H9 (cell line): ENCODE data around the gene GPM6B. TPM values are rescaled to one million over a fixed set of nuclear protein-coding genes. Genes with fewer than 3 reads are reported as not detected.
A peak's percentile ranks its signal among the peaks of the same experiment; 100 is the strongest.

Source experiments
- DNase-seq: peaks from one replicate; pipeline ENCODE4 v3.0.0-alpha.2; 2017
- H2AFZ ChIP-seq: one replicate; pipeline ENCODE4 v1.6.1; 2013; ENCODE audit warnings: mild to moderate bottlenecking, low read length, control low read depth, moderate library complexity
- H2AK5ac ChIP-seq: 2 replicates; pipeline ENCODE4 v1.6.1; 2013; ENCODE audit warnings: low read length, control low read depth, mixed read lengths; ENCODE audit not compliant: insufficient read length
- H2BK120ac ChIP-seq: one replicate; pipeline ENCODE4 v1.6.1; 2013; ENCODE audit warnings: low read depth, mild to moderate bottlenecking, low read length, control low read depth, inconsistent platforms; ENCODE audit not compliant: poor library complexity, severe bottlenecking
- H2BK12ac ChIP-seq: 2 replicates; pipeline ENCODE4 v1.6.1; 2013; ENCODE audit warnings: low read length, control low read depth, mixed read lengths, low read depth; ENCODE audit not compliant: insufficient read length
- H2BK15ac ChIP-seq: 2 replicates; pipeline ENCODE4 v1.6.1; 2013; ENCODE audit warnings: low read depth, low read length, control low read depth
- H2BK20ac ChIP-seq: one replicate; pipeline ENCODE4 v1.6.1; 2013; ENCODE audit warnings: low read depth, mild to moderate bottlenecking, low read length, control low read depth, inconsistent platforms; ENCODE audit not compliant: poor library complexity, severe bottlenecking
- H2BK5ac ChIP-seq: 2 replicates; pipeline ENCODE4 v1.6.1; 2013; ENCODE audit warnings: low read length, control low read depth, mixed read lengths; ENCODE audit not compliant: insufficient read length
- H3K14ac ChIP-seq: 2 replicates; pipeline ENCODE4 v1.6.1; 2013; ENCODE audit warnings: low read length, control low read depth; ENCODE audit not compliant: insufficient read depth
- H3K18ac ChIP-seq: 2 replicates; pipeline ENCODE4 v1.6.1; 2013; ENCODE audit warnings: low read depth, mild to moderate bottlenecking, mixed read lengths, low read length, control low read depth; ENCODE audit not compliant: insufficient read length
- H3K23ac ChIP-seq: 2 replicates; pipeline ENCODE4 v1.6.1; 2013; ENCODE audit warnings: low read length, control low read depth, mixed read lengths, low read depth; ENCODE audit not compliant: insufficient read length
- H3K23me2 ChIP-seq: 2 replicates; pipeline ENCODE4 v1.6.1; 2013; ENCODE audit warnings: low read depth, mild to moderate bottlenecking, mixed read lengths, low read length, control low read depth; ENCODE audit not compliant: insufficient read length, poor library complexity, severe bottlenecking
- H3K27ac ChIP-seq: 2 replicates; pipeline ENCODE4 v1.5.1; 2013; ENCODE audit warnings: low read length, control low read depth, mixed read lengths, low read depth; ENCODE audit not compliant: insufficient read length
- H3K27me3 ChIP-seq: 2 replicates; pipeline ENCODE4 v1.6.1; 2013; ENCODE audit warnings: low read length, control low read depth, inconsistent platforms; ENCODE audit not compliant: insufficient read depth
- H3K4ac ChIP-seq: 2 replicates; pipeline ENCODE4 v1.6.1; 2013; ENCODE audit warnings: low read depth, mild to moderate bottlenecking, control low read depth, inconsistent platforms, low read length, moderate library complexity
- H3K4me1 ChIP-seq: 2 replicates; pipeline ENCODE4 v1.6.1; 2013; ENCODE audit warnings: low read length, control low read depth, inconsistent platforms; ENCODE audit not compliant: insufficient read depth
- H3K4me2 ChIP-seq: 2 replicates; pipeline ENCODE4 v1.6.1; 2013; ENCODE audit warnings: low read length, control low read depth, mixed read lengths; ENCODE audit not compliant: insufficient read length, insufficient read depth
- H3K56ac ChIP-seq: 2 replicates; pipeline ENCODE4 v1.6.1; 2013; ENCODE audit warnings: low read depth, mild to moderate bottlenecking, mixed read lengths, low read length, control low read depth; ENCODE audit not compliant: insufficient read length
- H3K79me1 ChIP-seq: 2 replicates; pipeline ENCODE4 v1.6.1; 2013; ENCODE audit warnings: low read depth, mild to moderate bottlenecking, moderate library complexity, low read length, control low read depth, inconsistent platforms; ENCODE audit not compliant: insufficient read depth, poor library complexity, severe bottlenecking
- H3K79me2 ChIP-seq: 2 replicates; pipeline ENCODE4 v1.6.1; 2013; ENCODE audit warnings: low read length, control low read depth, inconsistent platforms; ENCODE audit not compliant: insufficient read depth
- H3K9ac ChIP-seq: 2 replicates; pipeline ENCODE4 v1.6.1; 2013; ENCODE audit warnings: low read length, control low read depth, mixed read lengths; ENCODE audit not compliant: insufficient read length; ENCODE audit errors: extremely low read depth
- H3K9me3 ChIP-seq: one replicate; pipeline ENCODE4 v1.6.1; 2013; ENCODE audit warnings: low read depth, low read length, inconsistent platforms; ENCODE audit not compliant: control insufficient read depth
- H3T11ph ChIP-seq: one replicate; pipeline ENCODE4 v1.6.1; 2013; ENCODE audit warnings: mild to moderate bottlenecking, low read length, control low read depth, inconsistent platforms
- H4K20me1 ChIP-seq: one replicate; pipeline ENCODE4 v1.6.1; 2013; ENCODE audit not compliant: control insufficient read depth, insufficient read length, insufficient read depth
- H4K5ac ChIP-seq: 2 replicates; pipeline ENCODE4 v1.6.1; 2013; ENCODE audit warnings: low read depth, mild to moderate bottlenecking, mixed read lengths, low read length, control low read depth; ENCODE audit not compliant: insufficient read length
- H4K8ac ChIP-seq: replicated peaks from 2 replicates; pipeline ENCODE4 v1.6.1; 2013; ENCODE audit warnings: low read length, control low read depth, mixed read lengths, low read depth; ENCODE audit not compliant: insufficient read length
- H4K91ac ChIP-seq: 2 replicates; pipeline ENCODE4 v1.6.1; 2013; ENCODE audit warnings: low read depth, mild to moderate bottlenecking, moderate library complexity, mixed read lengths, low read length, control low read depth; ENCODE audit not compliant: insufficient read length
- H3K27ac Mint-ChIP-seq, 3 experiments: 2 replicates in 2 of 3; 3 replicates in 1 of 3; pipeline ENCODE4 v1.8.0; 2020 to 2021; ENCODE audit warnings: mixed read lengths in 3 of 3, mild to moderate bottlenecking in 1 of 3, moderate library complexity in 1 of 3
- H3K27me3 Mint-ChIP-seq: 2 replicates; pipeline ENCODE4 v1.8.0; 2021; ENCODE audit warnings: low read depth, mild to moderate bottlenecking, moderate library complexity, mixed read lengths
- H3K36me3 Mint-ChIP-seq, 3 experiments: 2 replicates in 2 of 3; 3 replicates in 1 of 3; pipeline ENCODE4 v1.8.0; 2020 to 2021; ENCODE audit warnings: low read depth in 3 of 3, mixed read lengths in 3 of 3; ENCODE audit not compliant: insufficient read depth in 1 of 3
- H3K4me1 Mint-ChIP-seq, 2 experiments: 2 replicates each; pipeline ENCODE4 v1.8.0; 2020; ENCODE audit warnings: mixed read lengths in 2 of 2
- H3K4me3 Mint-ChIP-seq, 2 experiments: 2 replicates in 1 of 2; 3 replicates in 1 of 2; pipeline ENCODE4 v1.8.0; 2020 to 2021; ENCODE audit warnings: mild to moderate bottlenecking in 2 of 2, mixed read lengths in 2 of 2, moderate library complexity in 1 of 2
- H3K9me3 Mint-ChIP-seq, 2 experiments: 2 replicates in 1 of 2; 3 replicates in 1 of 2; pipeline ENCODE4 v1.8.0; 2020; ENCODE audit warnings: mild to moderate bottlenecking in 2 of 2, mixed read lengths in 2 of 2, moderate library complexity in 1 of 2
- WGBS: extraction: QIAGEN DNeasy Blood & Tissue Kit; methylation state at CpG from one replicate; pipeline ENCODE4 v1.1.7; 2013; ENCODE audit warnings: missing lambda C conversion rate, low lambda C conversion rate, mixed read lengths; ENCODE audit not compliant: insufficient read length; ENCODE audit errors: extremely low coverage; 5-methylcytosine and 5-hydroxymethylcytosine counted together
- total RNA-seq: library from RNA; stranded (reverse); gene quantifications from 2 replicates; pipeline ENCODE4 v1.2.1, GENCODE V29; 2021
- TF ChIP-seq, protein P1 (sequence below): fragments of 200-600 bp; sonication (generic); conservative IDR thresholded peaks from 3 replicates; pipeline ENCODE4 v1.8.0; 2021; ENCODE audit warnings: antibody characterized with exemption, mild to moderate bottlenecking

GPM6B gene
- total RNA-seq, 1 experiment from 2014 or later = 73.9 TPM

DNA sequence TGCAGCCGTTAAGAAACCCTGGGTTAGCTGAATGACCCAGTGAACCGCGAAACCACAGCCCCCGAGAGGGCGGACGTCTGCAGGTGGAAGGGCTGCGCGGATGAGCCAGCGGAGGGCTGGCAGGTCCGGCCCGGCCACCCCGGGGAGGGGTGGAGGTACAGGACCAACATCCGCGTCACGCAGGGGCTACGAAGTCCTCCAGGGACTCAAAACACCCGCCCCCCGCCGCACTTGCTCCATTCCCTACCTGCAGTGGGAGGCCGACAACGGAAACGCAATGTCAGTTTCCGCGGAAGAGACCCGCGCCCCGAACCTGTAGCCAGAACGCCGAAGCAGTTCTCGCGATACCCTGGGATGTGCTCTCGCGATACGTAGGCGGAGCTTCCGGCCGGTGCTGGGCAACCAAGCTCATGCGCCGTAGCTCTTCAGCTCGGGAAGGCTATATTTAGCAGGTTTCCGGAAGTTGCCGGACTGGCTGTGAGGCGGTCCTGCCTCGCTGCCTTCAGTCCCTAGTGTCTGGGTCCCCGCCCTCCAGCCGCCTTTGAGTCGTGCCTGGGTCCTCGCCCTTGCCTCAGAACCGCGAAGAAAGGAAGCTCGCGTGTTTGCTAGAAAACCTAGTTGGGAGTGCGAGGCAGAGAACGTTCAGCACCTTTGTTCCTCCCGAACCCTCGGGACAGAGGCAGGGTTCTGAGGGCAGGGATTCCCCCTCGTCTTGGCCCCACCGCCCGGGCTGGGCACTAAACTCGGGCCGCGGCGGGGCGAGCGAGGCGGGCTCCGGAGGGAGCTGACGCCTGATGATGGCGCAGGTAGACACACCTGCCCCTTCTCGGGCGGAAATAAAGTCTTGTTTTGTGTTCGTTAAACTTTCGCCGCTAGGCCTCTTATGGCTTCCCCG lies 82.4 kb downstream of the GPM6B start, which contains the start of the genes OFD1 and TRAPPC2:
TSS of gene OFD1 (plus strand) at position 471 of the 895 bp plus-strand sequence. CDS start at position 795, 324 bp downstream.
TSS of gene TRAPPC2 (minus strand) at position 343 of the 895 bp plus-strand sequence. CDS start 14,657 bp downstream, outside the sequence.
- Histone ChIP-seq H4K91ac (no peak within 1 kb of the TSS), H3K23ac (no peak within 1 kb of the TSS), H4K20me1 (no peaks in the 10 kb centered on the region), H2BK12ac (no peak within 1 kb of the TSS), H2BK15ac (no peak within 1 kb of the TSS), H4K8ac (peak within 1 kb of the TSS; percentile 56), H2BK20ac (no peak within 1 kb of the TSS), H3K4me1 (no peaks in the 10 kb centered on the region), H3K4ac (no peak within 1 kb of the TSS), H3K27me3 (no peaks in the 10 kb centered on the region), H2BK5ac (peak within 1 kb of the TSS; percentile 89), H2BK120ac (no peak within 1 kb of the TSS), H3K79me2 (peaks cover 11% of the 10 kb centered on the region; the same call in 1 of the 2 replicates), H3K9ac (peak within 1 kb of the TSS; percentile 99), H2AK5ac (no peak within 1 kb of the TSS), H3K27ac (peak within 1 kb of the TSS; percentile 95), H3K9me3 (no peaks in the 10 kb centered on the region), H3K23me2 (peaks cover 5% of the 10 kb centered on the region), H3K14ac (peak within 1 kb of the TSS; percentile 95), H3K56ac (no peak within 1 kb of the TSS), H3K79me1 (peaks cover 3% of the 10 kb centered on the region), H4K5ac (peak within 1 kb of the TSS; percentile 46), H3K18ac (peak within 1 kb of the TSS; percentile 97), H3T11ph (no peak within 1 kb of the TSS), H3K4me2 (peak within 1 kb of the TSS; percentile 96), H2AFZ (no peak within 1 kb of the TSS)
- Mint-ChIP-seq H3K4me3 (peak within 1 kb of the TSS; percentile 89 to 90), H3K27ac (peak within 1 kb of the TSS; percentile 95 to 98 (median 97)), H3K4me1 (peaks cover 8 to 10% of the 10 kb centered on the region in 2 experiments; a peak in 3 of 4 replicates), H3K27me3 (no peaks in the 10 kb centered on the region; the same call in 1 of the 2 replicates), H3K9me3 (peaks cover 24 to 60% of the 10 kb centered on the region in 2 experiments), H3K36me3 (peaks cover 13 to 42% (median 14%) of the 10 kb centered on the region in 3 experiments; a peak in 6 of 7 replicates)
- TF ChIP-seq, protein P1, sequence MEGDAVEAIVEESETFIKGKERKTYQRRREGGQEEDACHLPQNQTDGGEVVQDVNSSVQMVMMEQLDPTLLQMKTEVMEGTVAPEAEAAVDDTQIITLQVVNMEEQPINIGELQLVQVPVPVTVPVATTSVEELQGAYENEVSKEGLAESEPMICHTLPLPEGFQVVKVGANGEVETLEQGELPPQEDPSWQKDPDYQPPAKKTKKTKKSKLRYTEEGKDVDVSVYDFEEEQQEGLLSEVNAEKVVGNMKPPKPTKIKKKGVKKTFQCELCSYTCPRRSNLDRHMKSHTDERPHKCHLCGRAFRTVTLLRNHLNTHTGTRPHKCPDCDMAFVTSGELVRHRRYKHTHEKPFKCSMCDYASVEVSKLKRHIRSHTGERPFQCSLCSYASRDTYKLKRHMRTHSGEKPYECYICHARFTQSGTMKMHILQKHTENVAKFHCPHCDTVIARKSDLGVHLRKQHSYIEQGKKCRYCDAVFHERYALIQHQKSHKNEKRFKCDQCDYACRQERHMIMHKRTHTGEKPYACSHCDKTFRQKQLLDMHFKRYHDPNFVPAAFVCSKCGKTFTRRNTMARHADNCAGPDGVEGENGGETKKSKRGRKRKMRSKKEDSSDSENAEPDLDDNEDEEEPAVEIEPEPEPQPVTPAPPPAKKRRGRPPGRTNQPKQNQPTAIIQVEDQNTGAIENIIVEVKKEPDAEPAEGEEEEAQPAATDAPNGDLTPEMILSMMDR = no peak
- peak; percentile 94 for DNase-seq
- WGBS = no CpG with 5 or more reads among the region's 75 CpGs
